ENCODE data around the gene KCNQ1. TPM values are rescaled to one million over a fixed set of nuclear protein-coding genes. Genes with fewer than 3 reads are reported as not detected.

Gene KCNQ1
- polyA plus RNA-seq, 2 donors = 0.31 to 0.52 TPM

DNA sequence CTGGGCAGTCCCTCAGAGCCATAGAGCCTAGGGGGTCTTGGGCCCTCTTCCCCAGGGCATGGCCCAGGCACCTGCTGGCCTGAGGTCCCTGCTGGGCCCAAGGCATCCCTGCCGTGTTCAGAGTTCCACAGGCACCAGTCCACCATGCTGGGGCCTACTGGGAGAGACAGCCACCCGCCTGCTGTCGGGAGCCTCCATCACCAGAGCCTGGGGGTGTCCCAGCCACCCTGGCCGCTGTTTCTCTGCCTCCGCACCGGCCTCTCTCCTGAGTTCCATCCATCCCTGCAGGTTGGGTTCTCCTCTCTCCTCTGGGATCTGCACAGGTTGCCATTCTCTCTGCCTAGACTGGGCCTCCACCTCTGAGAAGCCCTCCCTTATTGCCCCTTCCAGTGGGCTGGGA, 68.6 kb downstream of the KCNQ1 start:
- Histone ChIP-seq H3K9me3 (ENCODE audit: control insufficient read depth in 2 of 2, insufficient read depth in 1 of 2, low read depth in 1 of 2, low read length in 1 of 2) (no peaks in the 10 kb centered on the region), H3K4me1 (ENCODE audit: control insufficient read depth in 2 of 2, insufficient read depth in 2 of 2, low read length in 1 of 2) (peaks cover 0 to 7% of the 10 kb centered on the region in 2 donors), H3K36me3 (ENCODE audit: control insufficient read depth in 2 of 2, insufficient read depth in 2 of 2, low read length in 1 of 2) (no peaks in the 10 kb centered on the region), H3K27me3 (ENCODE audit: control insufficient read depth in 1 of 2, insufficient read depth in 2 of 2, low read length in 2 of 2) (no peaks in the 10 kb centered on the region), H3K27ac (ENCODE audit: low read depth in 2 of 2, low read length in 1 of 2) (no peak overlapping the region), H3K4me3 (ENCODE audit: low read depth in 1 of 2, low read length in 2 of 2) (no peak overlapping the region)
- 93 to 95% methylated on average over 6 of the region's 6 CpGs for WGBS, 2 donors

GRCh38 chr11:2515401-2516275, 70.8 kb downstream of the KCNQ1 start:
- WGBS, 2 donors = 91 to 94% methylated on average over 25 of the region's 25 CpGs
- Histone ChIP-seq H3K27me3 (ENCODE audit: control insufficient read depth in 1 of 2, insufficient read depth in 2 of 2, low read length in 2 of 2) (no peaks in the 10 kb centered on the region), H3K36me3 (ENCODE audit: control insufficient read depth in 2 of 2, insufficient read depth in 2 of 2, low read length in 1 of 2) (no peaks in the 10 kb centered on the region), H3K9me3 (ENCODE audit: control insufficient read depth in 2 of 2, insufficient read depth in 1 of 2, low read depth in 1 of 2, low read length in 1 of 2) (no peaks in the 10 kb centered on the region), H3K27ac (ENCODE audit: low read depth in 2 of 2, low read length in 1 of 2) (no peak overlapping the region), H3K4me1 (ENCODE audit: control insufficient read depth in 2 of 2, insufficient read depth in 2 of 2, low read length in 1 of 2) (peaks cover 0 to 7% of the 10 kb centered on the region in 2 donors), H3K4me3 (ENCODE audit: low read depth in 1 of 2, low read length in 2 of 2) (no peak overlapping the region)

- no peaks in the 10 kb centered on the region for H3K27me3 ChIP-seq (ENCODE audit: control insufficient read depth in 1 of 2, insufficient read depth in 2 of 2, low read length in 2 of 2)
- no peak overlapping the region for H3K4me3 ChIP-seq (ENCODE audit: low read depth in 1 of 2, low read length in 2 of 2)
- H3K36me3 ChIP-seq (ENCODE audit: control insufficient read depth in 2 of 2, insufficient read depth in 2 of 2, low read length in 1 of 2) = no peaks in the 10 kb centered on the region
- peaks cover 0 to 7% of the 10 kb centered on the region in 2 donors for H3K4me1 ChIP-seq (ENCODE audit: control insufficient read depth in 2 of 2, insufficient read depth in 2 of 2, low read length in 1 of 2)
- no peak overlapping the region for H3K27ac ChIP-seq (ENCODE audit: low read depth in 2 of 2, low read length in 1 of 2)
- no peaks in the 10 kb centered on the region for H3K9me3 ChIP-seq (ENCODE audit: control insufficient read depth in 2 of 2, insufficient read depth in 1 of 2, low read depth in 1 of 2, low read length in 1 of 2)
- 91 to 92% methylated on average over 20 of the region's 20 CpGs for WGBS, 2 donors
Measured at GRCh38 chr11:2516276-2517015, 71.6 kb downstream of the KCNQ1 start.

GRCh38 chr11:2517016-2517385, 72.2 kb downstream of the KCNQ1 start:
- H3K9me3 ChIP-seq (ENCODE audit: control insufficient read depth in 2 of 2, insufficient read depth in 1 of 2, low read depth in 1 of 2, low read length in 1 of 2) = no peaks in the 10 kb centered on the region
- no peak overlapping the region for H3K4me3 ChIP-seq (ENCODE audit: low read depth in 1 of 2, low read length in 2 of 2)
- peaks cover 0 to 7% of the 10 kb centered on the region in 2 donors for H3K4me1 ChIP-seq (ENCODE audit: control insufficient read depth in 2 of 2, insufficient read depth in 2 of 2, low read length in 1 of 2)
- no peaks in the 10 kb centered on the region for H3K36me3 ChIP-seq (ENCODE audit: control insufficient read depth in 2 of 2, insufficient read depth in 2 of 2, low read length in 1 of 2)
- H3K27ac ChIP-seq (ENCODE audit: low read depth in 2 of 2, low read length in 1 of 2) = no peak overlapping the region
- no peaks in the 10 kb centered on the region for H3K27me3 ChIP-seq (ENCODE audit: control insufficient read depth in 1 of 2, insufficient read depth in 2 of 2, low read length in 2 of 2)
- WGBS, 2 donors = 87 to 92% methylated on average over 13 of the region's 13 CpGs

- H3K9me3 ChIP-seq (ENCODE audit: control insufficient read depth in 2 of 2, insufficient read depth in 1 of 2, low read depth in 1 of 2, low read length in 1 of 2) = no peaks in the 10 kb centered on the region
- no peaks in the 10 kb centered on the region for H3K36me3 ChIP-seq (ENCODE audit: control insufficient read depth in 2 of 2, insufficient read depth in 2 of 2, low read length in 1 of 2)
- H3K27ac ChIP-seq (ENCODE audit: low read depth in 2 of 2, low read length in 1 of 2) = no peak overlapping the region
- peaks cover 0 to 7% of the 10 kb centered on the region in 2 donors for H3K4me1 ChIP-seq (ENCODE audit: control insufficient read depth in 2 of 2, insufficient read depth in 2 of 2, low read length in 1 of 2)
- no peaks in the 10 kb centered on the region for H3K27me3 ChIP-seq (ENCODE audit: control insufficient read depth in 1 of 2, insufficient read depth in 2 of 2, low read length in 2 of 2)
- no peak overlapping the region for H3K4me3 ChIP-seq (ENCODE audit: low read depth in 1 of 2, low read length in 2 of 2)
- 69 to 78% methylated on average over 26 of the region's 26 CpGs for WGBS, 2 donors
Measured at GRCh38 chr11:2517386-2518064, 72.7 kb downstream of the KCNQ1 start.

DNA sequence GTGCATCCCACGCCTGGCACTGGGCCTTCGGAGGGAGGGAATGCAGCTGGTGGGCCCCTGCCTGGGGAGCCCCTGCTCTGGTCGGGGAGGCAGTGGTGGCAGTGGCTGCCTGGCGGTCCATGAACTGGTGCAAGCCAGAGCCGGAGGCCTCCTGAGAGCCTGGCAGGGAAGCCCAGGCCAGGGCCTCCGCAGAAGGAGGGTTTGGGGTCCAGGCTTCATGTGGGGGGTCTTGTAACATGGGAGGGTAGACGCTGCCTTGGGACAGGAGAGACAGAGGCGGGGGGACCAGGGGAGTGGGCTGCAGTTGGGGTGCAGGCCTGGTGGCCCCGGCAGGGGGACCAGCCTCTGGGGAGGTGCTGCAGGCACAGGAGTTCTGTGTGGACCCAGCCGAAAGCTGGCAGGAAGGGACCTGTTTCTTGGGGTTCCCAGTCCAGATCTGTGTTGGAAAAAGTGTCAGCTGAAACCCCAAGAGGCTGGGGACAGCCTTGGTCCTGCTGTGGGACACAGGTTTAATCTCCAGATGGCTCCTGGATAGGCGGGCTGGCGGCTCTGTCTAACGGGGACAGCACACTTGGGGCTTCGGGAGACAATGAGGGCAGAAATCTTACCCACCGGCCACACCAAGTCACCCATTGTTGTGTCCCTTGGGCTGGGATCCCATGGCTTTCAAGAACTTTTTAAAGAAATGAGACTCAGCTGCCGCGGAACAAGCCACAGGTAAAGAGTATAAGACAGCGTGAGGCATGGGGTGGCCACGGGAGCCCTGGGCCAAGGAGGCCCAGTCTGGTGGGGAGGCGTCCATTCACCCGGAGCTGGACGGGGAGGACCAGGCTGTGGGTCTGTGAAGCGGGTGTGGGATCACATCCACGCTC, 73.5 kb downstream of the KCNQ1 start:
- no peak overlapping the region for H3K4me3 ChIP-seq (ENCODE audit: low read depth in 1 of 2, low read length in 2 of 2)
- H3K36me3 ChIP-seq (ENCODE audit: control insufficient read depth in 2 of 2, insufficient read depth in 2 of 2, low read length in 1 of 2) = no peaks in the 10 kb centered on the region
- H3K27ac ChIP-seq (ENCODE audit: low read depth in 2 of 2, low read length in 1 of 2) = no peak overlapping the region
- H3K4me1 ChIP-seq (ENCODE audit: control insufficient read depth in 2 of 2, insufficient read depth in 2 of 2, low read length in 1 of 2) = peaks cover 0 to 7% of the 10 kb centered on the region in 2 donors
- WGBS, 2 donors = 88 to 90% methylated on average over 24 of the region's 24 CpGs
- H3K27me3 ChIP-seq (ENCODE audit: control insufficient read depth in 1 of 2, insufficient read depth in 2 of 2, low read length in 2 of 2) = no peaks in the 10 kb centered on the region
- H3K9me3 ChIP-seq (ENCODE audit: control insufficient read depth in 2 of 2, insufficient read depth in 1 of 2, low read depth in 1 of 2, low read length in 1 of 2) = no peaks in the 10 kb centered on the region

GRCh38 chr11:2518983-2519340, 74.2 kb downstream of the KCNQ1 start:
- H3K27ac ChIP-seq (ENCODE audit: low read depth in 2 of 2, low read length in 1 of 2) = no peak overlapping the region
- no peak overlapping the region for H3K4me3 ChIP-seq (ENCODE audit: low read depth in 1 of 2, low read length in 2 of 2)
- no peaks in the 10 kb centered on the region for H3K27me3 ChIP-seq (ENCODE audit: control insufficient read depth in 1 of 2, insufficient read depth in 2 of 2, low read length in 2 of 2)
- H3K9me3 ChIP-seq (ENCODE audit: control insufficient read depth in 2 of 2, insufficient read depth in 1 of 2, low read depth in 1 of 2, low read length in 1 of 2) = no peaks in the 10 kb centered on the region
- 75 to 78% methylated on average over 8 of the region's 8 CpGs for WGBS, 2 donors
- H3K36me3 ChIP-seq (ENCODE audit: control insufficient read depth in 2 of 2, insufficient read depth in 2 of 2, low read length in 1 of 2) = no peaks in the 10 kb centered on the region
- H3K4me1 ChIP-seq (ENCODE audit: control insufficient read depth in 2 of 2, insufficient read depth in 2 of 2, low read length in 1 of 2) = peaks cover 0 to 7% of the 10 kb centered on the region in 2 donors

- no peaks in the 10 kb centered on the region for H3K9me3 ChIP-seq (ENCODE audit: control insufficient read depth in 2 of 2, insufficient read depth in 1 of 2, low read depth in 1 of 2, low read length in 1 of 2)
- H3K27ac ChIP-seq (ENCODE audit: low read depth in 2 of 2, low read length in 1 of 2) = no peak overlapping the region
- no peaks in the 10 kb centered on the region for H3K36me3 ChIP-seq (ENCODE audit: control insufficient read depth in 2 of 2, insufficient read depth in 2 of 2, low read length in 1 of 2)
- 84 to 90% methylated on average over 2 of the region's 2 CpGs for WGBS, 2 donors
- H3K4me1 ChIP-seq (ENCODE audit: control insufficient read depth in 2 of 2, insufficient read depth in 2 of 2, low read length in 1 of 2) = peaks cover under 1 to 7% of the 10 kb centered on the region in 2 donors
- no peak overlapping the region for H3K4me3 ChIP-seq (ENCODE audit: low read depth in 1 of 2, low read length in 2 of 2)
- no peaks in the 10 kb centered on the region for H3K27me3 ChIP-seq (ENCODE audit: control insufficient read depth in 1 of 2, insufficient read depth in 2 of 2, low read length in 2 of 2)
Measured at GRCh38 chr11:2519517-2519861, 74.7 kb downstream of the KCNQ1 start.

All from esophagus (tissue), 2 donors.